Lung (tissue), 12 donors: Measurements from ENCODE around the gene PARVB. TPM values are rescaled to one million over a fixed set of nuclear protein-coding genes. Genes with fewer than 3 reads are reported as not detected.

Experiments
- ATAC-seq: fragments of 200-7000 bp; cut with Tn5 transposase; one replicate; pipeline ENCODE4 v1.9.1; 2020; ENCODE audit warnings: moderate number of reproducible peaks; ENCODE audit not compliant: insufficient read depth, low FRiP score
- DNase-seq, 3 donors: peaks; one replicate each; pipeline ENCODE4 v3.0.0-alpha.2; 2013 to 2017
- H3K27ac ChIP-seq, 2 donors: one replicate each; pipeline ENCODE4 v1.5.1; 2013; ENCODE audit warnings: mild to moderate bottlenecking in 2 of 2, moderate library complexity in 2 of 2, control low read depth in 1 of 2, inconsistent platforms in 1 of 2, low read depth in 1 of 2, low read length in 1 of 2
- H3K27me3 ChIP-seq, 3 donors: one replicate each; pipeline ENCODE4 v1.5.1; 2013; ENCODE audit warnings: low read length in 2 of 3; ENCODE audit not compliant: control insufficient read depth in 3 of 3, insufficient read depth in 3 of 3
- H3K36me3 ChIP-seq, 4 donors: one replicate each; pipeline ENCODE4 v1.5.1; 2013; ENCODE audit warnings: low read length in 4 of 4, mild to moderate bottlenecking in 1 of 4, moderate library complexity in 1 of 4; ENCODE audit not compliant: control insufficient read depth in 4 of 4, insufficient read depth in 4 of 4
- H3K4me1 ChIP-seq, 5 donors: one replicate each; pipeline ENCODE4 v1.5.1; 2013; ENCODE audit warnings: low read length in 5 of 5, mild to moderate bottlenecking in 2 of 5, moderate library complexity in 1 of 5; ENCODE audit not compliant: control insufficient read depth in 5 of 5, insufficient read depth in 5 of 5
- H3K4me3 ChIP-seq: one replicate; pipeline ENCODE4 v1.5.1; 2013; ENCODE audit warnings: mild to moderate bottlenecking, control low read depth, moderate library complexity
- H3K9ac ChIP-seq, 2 donors: one replicate each; pipeline ENCODE4 v1.5.1; 2013; ENCODE audit warnings: low read length in 2 of 2, control low read depth in 1 of 2; ENCODE audit not compliant: insufficient read depth in 1 of 2
- H3K9me3 ChIP-seq, 4 donors: one replicate each; pipeline ENCODE4 v1.5.1; 2013; ENCODE audit warnings: low read length in 3 of 4, mild to moderate bottlenecking in 1 of 4, moderate library complexity in 1 of 4; ENCODE audit not compliant: control insufficient read depth in 4 of 4, insufficient read depth in 3 of 4
- WGBS, 2 donors: extraction: QIAGEN DNeasy Blood & Tissue Kit; methylation state at CpG; one replicate each; pipeline ENCODE4 v1.1.7; 2013; 5-methylcytosine and 5-hydroxymethylcytosine counted together
- polyA plus RNA-seq, 2 donors: library from polyadenylated mRNA; stranded (reverse); fragments of 200-250 nt; gene quantifications; one replicate each; pipeline ENCODE4 v1.2.1, GENCODE V29; 2013
- total RNA-seq, 2 donors: library from RNA; depleted of rRNA in 1 of 2; stranded (reverse); fragments of >200 nt in 1 of 2; gene quantifications; one replicate each; pipeline ENCODE4 v1.2.1, GENCODE V29; 2014 to 2021
- TF ChIP-seq, protein P1 (sequence below): IDR thresholded peaks from 2 replicates; pipeline ENCODE4 v1.5.1; 2012; ENCODE audit warnings: mild to moderate bottlenecking; ENCODE audit errors: control extremely low read depth, extremely low read depth
- donor health status: control.
- donor health status: control.
- donor health status: Bipolar disorder and iron deficiency.
- donor health status: healthy.
- donor health status: DM: yes; HTN: yes; CAD: no.

Gene PARVB
- total and polyA plus RNA-seq, 4 donors: 16.9 to 64.2 (median 49.7) TPM

DNA sequence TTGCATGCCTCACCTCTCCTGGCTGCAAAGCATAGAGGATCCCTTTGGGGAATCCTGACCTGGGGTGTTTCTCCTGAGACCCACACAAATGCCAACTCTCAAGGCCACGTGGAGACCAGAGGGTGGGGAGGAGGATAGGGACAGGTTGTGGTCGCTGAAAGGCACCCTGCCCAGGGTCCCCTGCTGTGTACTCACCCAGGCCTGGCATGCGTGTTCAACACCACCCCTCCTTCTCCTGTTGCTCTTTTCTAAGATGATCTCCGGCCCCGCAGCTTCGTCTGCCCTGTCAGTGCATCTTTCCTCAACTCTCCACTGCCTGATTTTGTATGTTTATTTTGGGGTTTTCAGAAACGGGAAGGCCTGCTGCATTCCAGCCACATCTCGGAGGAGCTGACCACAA, 112.0 kb downstream of the PARVB start:
- DNase-seq (no peak), ATAC-seq (no peak)
- 93% methylated on average over 8 of the region's 8 CpGs for WGBS, 2 donors
- Histone ChIP-seq H3K4me3 (no peak overlapping the region), H3K36me3 (peaks cover 4 to 48% (median 26%) of the 10 kb centered on the region in 4 donors), H3K9ac (no peak overlapping the region), H3K27me3 (no peaks in the 10 kb centered on the region), H3K4me1 (peaks cover 0 to 4% (median 0%) of the 10 kb centered on the region in 5 donors), H3K9me3 (peaks cover 0 to 25% (median 4%) of the 10 kb centered on the region in 4 donors), H3K27ac (no peak overlapping the region)
- TF ChIP-seq, protein P1, sequence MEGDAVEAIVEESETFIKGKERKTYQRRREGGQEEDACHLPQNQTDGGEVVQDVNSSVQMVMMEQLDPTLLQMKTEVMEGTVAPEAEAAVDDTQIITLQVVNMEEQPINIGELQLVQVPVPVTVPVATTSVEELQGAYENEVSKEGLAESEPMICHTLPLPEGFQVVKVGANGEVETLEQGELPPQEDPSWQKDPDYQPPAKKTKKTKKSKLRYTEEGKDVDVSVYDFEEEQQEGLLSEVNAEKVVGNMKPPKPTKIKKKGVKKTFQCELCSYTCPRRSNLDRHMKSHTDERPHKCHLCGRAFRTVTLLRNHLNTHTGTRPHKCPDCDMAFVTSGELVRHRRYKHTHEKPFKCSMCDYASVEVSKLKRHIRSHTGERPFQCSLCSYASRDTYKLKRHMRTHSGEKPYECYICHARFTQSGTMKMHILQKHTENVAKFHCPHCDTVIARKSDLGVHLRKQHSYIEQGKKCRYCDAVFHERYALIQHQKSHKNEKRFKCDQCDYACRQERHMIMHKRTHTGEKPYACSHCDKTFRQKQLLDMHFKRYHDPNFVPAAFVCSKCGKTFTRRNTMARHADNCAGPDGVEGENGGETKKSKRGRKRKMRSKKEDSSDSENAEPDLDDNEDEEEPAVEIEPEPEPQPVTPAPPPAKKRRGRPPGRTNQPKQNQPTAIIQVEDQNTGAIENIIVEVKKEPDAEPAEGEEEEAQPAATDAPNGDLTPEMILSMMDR: no peak

DNA sequence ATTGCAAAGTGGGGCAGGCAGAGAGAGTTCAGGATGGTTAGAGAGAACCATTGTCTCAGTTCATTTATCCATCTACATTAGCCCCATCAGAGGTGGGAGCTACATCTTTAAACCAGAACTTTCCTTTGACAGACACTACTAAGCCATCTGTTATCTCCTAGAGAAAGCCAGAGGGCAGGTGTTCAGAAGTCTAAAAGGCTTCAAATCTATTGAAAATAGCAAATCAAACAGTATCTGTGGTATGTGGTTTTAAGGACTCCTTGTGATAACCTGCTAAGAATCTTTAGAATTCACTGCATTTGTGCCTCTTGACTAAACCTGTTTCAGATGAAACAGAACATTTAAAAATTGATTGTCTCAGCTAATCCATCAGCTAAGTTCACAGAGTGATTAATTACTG, 112.7 kb downstream of the PARVB start:
- no peak overlapping the region for H3K27ac ChIP-seq
- TF ChIP-seq, protein P1: no peak
- no peak for ATAC-seq
- no peaks in the 10 kb centered on the region for H3K27me3 ChIP-seq
- H3K4me3 ChIP-seq: no peak overlapping the region
- H3K9ac ChIP-seq: no peak overlapping the region
- no peak for DNase-seq
- H3K9me3 ChIP-seq: peaks cover 0 to 25% (median 4%) of the 10 kb centered on the region in 4 donors
- peaks cover 4 to 46% (median 26%) of the 10 kb centered on the region in 4 donors for H3K36me3 ChIP-seq
- peaks cover 0 to 4% (median 0%) of the 10 kb centered on the region in 5 donors for H3K4me1 ChIP-seq

DNA sequence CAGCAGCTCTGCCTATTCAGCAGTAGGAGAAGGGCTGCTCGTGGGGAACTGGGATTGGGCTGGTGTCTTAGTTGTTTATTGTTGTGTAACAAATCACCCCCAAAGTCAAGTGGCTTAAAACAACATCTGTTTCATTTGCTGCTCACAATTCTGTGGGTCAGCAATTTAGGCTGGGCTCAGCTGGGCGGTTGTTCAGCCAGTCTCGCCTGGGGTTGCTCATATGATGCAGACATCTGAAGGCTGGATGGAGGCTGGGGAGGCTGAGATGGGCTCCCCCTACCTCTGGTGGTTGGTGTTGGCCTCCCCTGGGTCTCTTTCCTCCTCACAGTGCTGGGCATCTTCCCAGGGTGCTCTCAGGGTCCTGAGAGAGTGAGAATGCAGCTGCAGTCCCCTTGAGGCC, 113.3 kb downstream of the PARVB start:
- Histone ChIP-seq H3K9ac (no peak overlapping the region), H3K36me3 (peaks cover 4 to 45% (median 24%) of the 10 kb centered on the region in 4 donors), H3K4me1 (peaks cover 0 to 4% (median 0%) of the 10 kb centered on the region in 5 donors), H3K9me3 (peaks cover 0 to 25% (median 4%) of the 10 kb centered on the region in 4 donors), H3K27ac (no peak overlapping the region), H3K4me3 (no peak overlapping the region), H3K27me3 (no peaks in the 10 kb centered on the region)
- TF ChIP-seq, protein P1: no peak
- DNase-seq (no peak), ATAC-seq (no peak)
- WGBS, 2 donors: 97 to 98% methylated on average over 3 of the region's 3 CpGs

DNA sequence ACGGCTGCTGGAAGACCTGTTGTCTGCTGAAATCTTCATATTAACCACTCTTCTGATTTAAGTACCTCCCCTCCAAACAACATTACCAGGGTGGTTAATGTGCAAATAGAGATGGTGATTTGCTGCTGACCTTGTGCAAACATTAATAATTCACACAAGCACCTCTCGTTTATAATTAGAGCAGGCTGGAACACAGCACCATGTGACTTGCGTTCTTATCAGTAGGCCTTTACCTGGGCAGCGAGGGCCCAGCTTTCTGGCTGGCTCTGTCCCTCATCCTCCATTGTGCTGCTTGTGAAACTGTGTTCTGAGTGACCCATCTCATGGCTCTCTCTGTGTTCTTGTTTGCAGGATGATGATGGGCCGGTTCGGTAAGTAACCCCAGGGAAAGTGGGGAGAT, 115.7 kb downstream of the PARVB start:
- WGBS, 2 donors: 81 to 84% methylated on average over 6 of the region's 6 CpGs
- H3K4me1 ChIP-seq: peaks cover 0 to 22% (median 3%) of the 10 kb centered on the region in 5 donors
- ATAC-seq (no peak), DNase-seq (no peak)
- H3K9me3 ChIP-seq: peaks cover 0 to 25% (median 4%) of the 10 kb centered on the region in 4 donors
- TF ChIP-seq, protein P1: no peak
- no peak overlapping the region for H3K27ac ChIP-seq
- no peaks in the 10 kb centered on the region for H3K27me3 ChIP-seq
- no peak overlapping the region for H3K9ac ChIP-seq
- no peak overlapping the region for H3K4me3 ChIP-seq
- peaks cover 4 to 41% (median 24%) of the 10 kb centered on the region in 4 donors for H3K36me3 ChIP-seq
